Gastroesophageal sphincter (tissue), 4 donors: ENCODE measurements around the gene PPM1M. TPM values are rescaled to one million over a fixed set of nuclear protein-coding genes. Genes with fewer than 3 reads are reported as not detected.

Experiments
- ATAC-seq: fragments of 150-250 bp; one replicate; pipeline ENCODE4 v1.9.1; 2016; ENCODE audit warnings: mild to moderate bottlenecking, moderate library complexity
- H3K27ac ChIP-seq, 4 donors: fragments of 200-600 bp; sonication (generic) in 3 of 4; 1 replicate in 3 of 4; 2 replicates in 1 of 4; pipeline ENCODE4 v1.5.1; 2016 to 2019
- H3K27me3 ChIP-seq: fragments of 200-600 bp; sonication (generic); one replicate; pipeline ENCODE4 v1.5.1; 2019
- H3K36me3 ChIP-seq, 2 donors: fragments of 200-600 bp; sonication (generic); one replicate each; pipeline ENCODE4 v1.5.1; 2019; ENCODE audit warnings: control low read depth in 1 of 2
- H3K4me1 ChIP-seq, 3 donors: fragments of 200-600 bp; sonication (generic); 1 replicate in 2 of 3; 2 replicates in 1 of 3; pipeline ENCODE4 v1.5.1; 2016 to 2019; ENCODE audit warnings: control low read depth in 2 of 3
- H3K4me3 ChIP-seq, 2 donors: fragments of 200-600 bp; sonication (generic); one replicate each; pipeline ENCODE4 v1.5.1; 2019; ENCODE audit warnings: mild to moderate bottlenecking in 1 of 2, moderate library complexity in 1 of 2
- H3K9me3 ChIP-seq, 3 donors: fragments of 200-600 bp; sonication (generic); one replicate each; pipeline ENCODE4 v1.5.1; 2017 to 2019; ENCODE audit warnings: control low read depth in 2 of 3
- EP300 ChIP-seq: sonication (generic); formaldehyde crosslinking; IDR thresholded peaks from one replicate; pipeline ENCODE4 v1.6.1; 2017; ENCODE audit warnings: antibody characterized with exemption, mild to moderate bottlenecking
- POLR2A ChIP-seq, 2 donors: fragments of 450-650 bp; IDR thresholded peaks; one replicate each; pipeline ENCODE4 v1.6.1; 2017; ENCODE audit warnings: antibody characterized with exemption in 2 of 2, mild to moderate bottlenecking in 2 of 2, moderate library complexity in 1 of 2
- POLR2AphosphoS5 ChIP-seq: sonication (generic); formaldehyde crosslinking; IDR thresholded peaks from one replicate; pipeline ENCODE4 v1.6.1; 2017; ENCODE audit warnings: antibody characterized with exemption
- WGBS, 2 donors: methylation state at CpG; one replicate each; pipeline ENCODE4 v1.1.5; 2018; ENCODE audit warnings: low coverage in 1 of 2; 5-methylcytosine and 5-hydroxymethylcytosine counted together
- total RNA-seq, 4 donors: library from RNA; depleted of rRNA; stranded (reverse); fragments of >200 nt; gene quantifications; one replicate each; pipeline ENCODE4 v1.1.0, GENCODE V29; 2016
- TF ChIP-seq, protein P1 (sequence below), 4 experiments: fragments of 200-600 bp in 2 of 4; fragments of 450-650 bp in 2 of 4; sonication (generic) in 1 of 4; IDR thresholded peaks; one replicate each; pipeline ENCODE4 v1.5.1; 2017 to 2019; ENCODE audit warnings: antibody characterized with exemption in 4 of 4, mild to moderate bottlenecking in 2 of 4, moderate library complexity in 2 of 4

Gene PPM1M
- total RNA-seq, 4 donors from 2014 or later, result 20.3 to 36.6 (median 29.9) TPM

DNA sequence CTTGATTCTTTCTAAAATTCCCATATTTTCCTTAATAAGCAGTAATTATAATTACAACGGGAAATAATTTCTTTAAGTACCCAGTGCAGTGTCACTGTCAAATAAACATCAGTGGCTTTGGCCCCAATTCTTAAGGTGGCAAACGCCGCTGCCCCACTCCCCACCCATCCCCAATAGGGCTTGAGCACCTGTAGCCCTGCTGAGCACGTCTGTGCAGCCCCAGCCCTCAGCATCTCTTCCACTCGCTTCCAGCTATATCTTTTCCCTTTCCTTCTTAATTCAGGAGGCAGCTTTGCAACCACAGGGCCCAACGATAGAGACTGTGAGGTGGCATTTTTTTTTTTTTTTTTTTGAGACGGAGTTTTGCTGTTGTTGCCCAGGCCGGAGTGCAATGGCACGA lies 9.0 kb downstream of the PPM1M start:
- Histone ChIP-seq H3K27me3 (no peaks in the 10 kb centered on the region), H3K4me3 (no peak overlapping the region), H3K9me3 (no peaks in the 10 kb centered on the region), H3K27ac (no peak overlapping the region), H3K4me1 (peaks cover 0 to 38% (median 0%) of the 10 kb centered on the region in 3 donors), H3K36me3 (peaks cover 0 to 98% of the 10 kb centered on the region in 2 donors)
- ATAC-seq, result no peak
- 68 to 71% methylated on average over 6 to 9 of the region's 9 CpGs for WGBS, 2 donors
- no peak for TF ChIP-seq EP300
- no peak for TF ChIP-seq POLR2AphosphoS5
- no peak for TF ChIP-seq POLR2A (IDR thresholded peaks at IDR 0.05)
- TF ChIP-seq, protein P1, sequence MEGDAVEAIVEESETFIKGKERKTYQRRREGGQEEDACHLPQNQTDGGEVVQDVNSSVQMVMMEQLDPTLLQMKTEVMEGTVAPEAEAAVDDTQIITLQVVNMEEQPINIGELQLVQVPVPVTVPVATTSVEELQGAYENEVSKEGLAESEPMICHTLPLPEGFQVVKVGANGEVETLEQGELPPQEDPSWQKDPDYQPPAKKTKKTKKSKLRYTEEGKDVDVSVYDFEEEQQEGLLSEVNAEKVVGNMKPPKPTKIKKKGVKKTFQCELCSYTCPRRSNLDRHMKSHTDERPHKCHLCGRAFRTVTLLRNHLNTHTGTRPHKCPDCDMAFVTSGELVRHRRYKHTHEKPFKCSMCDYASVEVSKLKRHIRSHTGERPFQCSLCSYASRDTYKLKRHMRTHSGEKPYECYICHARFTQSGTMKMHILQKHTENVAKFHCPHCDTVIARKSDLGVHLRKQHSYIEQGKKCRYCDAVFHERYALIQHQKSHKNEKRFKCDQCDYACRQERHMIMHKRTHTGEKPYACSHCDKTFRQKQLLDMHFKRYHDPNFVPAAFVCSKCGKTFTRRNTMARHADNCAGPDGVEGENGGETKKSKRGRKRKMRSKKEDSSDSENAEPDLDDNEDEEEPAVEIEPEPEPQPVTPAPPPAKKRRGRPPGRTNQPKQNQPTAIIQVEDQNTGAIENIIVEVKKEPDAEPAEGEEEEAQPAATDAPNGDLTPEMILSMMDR (IDR thresholded peaks at IDR 0.05), result no peak

DNA sequence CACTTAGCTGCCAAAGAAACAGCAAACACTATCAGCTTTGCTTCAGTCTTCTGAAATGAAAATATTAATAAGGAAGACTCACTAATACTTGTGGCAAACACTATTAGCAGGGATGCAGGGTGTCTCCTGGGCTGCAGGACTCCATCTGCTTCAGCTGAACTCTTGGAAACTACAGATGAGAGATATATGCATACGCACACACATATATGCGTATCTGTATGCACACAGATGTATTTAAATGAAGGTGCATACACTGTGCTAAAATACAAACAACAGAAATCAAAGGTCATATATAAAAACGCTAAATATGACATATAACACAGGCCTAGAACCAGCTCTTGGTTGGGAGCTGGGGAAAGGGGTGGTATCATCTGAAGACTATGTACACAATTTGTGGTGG lies 10.6 kb downstream of the PPM1M start:
- H3K9me3 ChIP-seq, result no peaks in the 10 kb centered on the region
- 85 to 86% methylated on average over 3 of the region's 3 CpGs for WGBS, 2 donors
- peaks cover 0 to 46% (median 0%) of the 10 kb centered on the region in 3 donors for H3K4me1 ChIP-seq
- H3K27ac ChIP-seq, result peak overlapping the region in 1 of 4 donors; percentile 16
- no peak for TF ChIP-seq POLR2A (IDR thresholded peaks at IDR 0.05)
- TF ChIP-seq, protein P1 (IDR thresholded peaks at IDR 0.05), result no peak
- TF ChIP-seq POLR2AphosphoS5, result no peak
- no peak for TF ChIP-seq EP300
- no peaks in the 10 kb centered on the region for H3K27me3 ChIP-seq
- peaks cover 0 to 100% of the 10 kb centered on the region in 2 donors for H3K36me3 ChIP-seq
- no peak overlapping the region for H3K4me3 ChIP-seq
- ATAC-seq, result no peak

DNA sequence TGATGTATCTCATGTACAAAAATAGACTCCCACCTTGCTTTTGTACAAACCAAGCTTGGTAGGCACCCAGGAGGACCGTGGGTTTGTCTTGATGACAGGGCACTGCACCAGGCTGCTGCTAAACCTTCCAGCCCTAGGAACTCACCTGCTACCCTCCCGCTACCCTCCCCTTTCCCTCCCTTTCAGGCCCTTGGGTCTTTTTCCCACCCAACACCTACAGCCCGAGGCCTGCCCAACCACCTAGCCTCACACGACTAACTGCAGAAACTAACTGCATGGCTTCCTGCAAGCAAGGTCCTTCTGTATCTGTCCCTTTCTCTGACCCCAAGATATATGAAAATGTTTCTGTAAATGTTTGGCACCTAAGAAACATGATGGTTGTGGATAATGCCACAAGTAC lies 11.1 kb downstream of the PPM1M start:
- Histone ChIP-seq H3K27ac (no peak overlapping the region), H3K4me1 (peaks cover 0 to 50% (median 0%) of the 10 kb centered on the region in 3 donors), H3K36me3 (peaks cover 0 to 100% of the 10 kb centered on the region in 2 donors), H3K9me3 (no peaks in the 10 kb centered on the region), H3K4me3 (no peak overlapping the region), H3K27me3 (no peaks in the 10 kb centered on the region)
- TF ChIP-seq, protein P1 (IDR thresholded peaks at IDR 0.05), result no peak
- TF ChIP-seq POLR2A (IDR thresholded peaks at IDR 0.05), result no peak
- TF ChIP-seq EP300, result no peak
- TF ChIP-seq POLR2AphosphoS5, result no peak
- WGBS, 2 donors, result 69 to 86% methylated on average over 2 to 4 of the region's 4 CpGs
- no peak for ATAC-seq

DNA sequence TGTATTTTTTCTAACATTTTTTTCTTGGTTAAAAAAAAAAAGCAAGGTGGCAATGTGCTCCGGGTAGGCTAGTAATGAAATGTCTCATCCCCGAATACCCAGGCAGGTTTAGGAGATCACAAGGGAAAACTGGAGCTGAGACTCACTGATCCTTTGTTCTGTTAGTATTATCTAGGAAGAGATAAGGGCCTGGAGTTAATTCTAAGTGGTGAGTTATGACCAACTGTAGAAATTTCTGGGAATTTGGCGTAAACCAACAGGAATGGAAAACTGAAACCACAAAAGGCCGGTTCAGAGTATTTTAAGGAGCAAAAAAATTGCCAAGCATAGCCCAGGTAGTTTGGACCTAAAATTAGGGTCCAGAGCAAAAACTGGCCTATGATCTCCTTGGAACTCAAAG lies 12.4 kb downstream of the PPM1M start:
- TF ChIP-seq POLR2A (IDR thresholded peaks at IDR 0.05) (no peak), POLR2AphosphoS5 (no peak), EP300 (no peak)
- TF ChIP-seq, protein P1 (IDR thresholded peaks at IDR 0.05), result no peak
- Histone ChIP-seq H3K27me3 (no peaks in the 10 kb centered on the region), H3K27ac (peak overlapping the region; percentile 10 to 63 (median 46)), H3K4me1 (peaks cover 0 to 63% (median 0%) of the 10 kb centered on the region in 3 donors), H3K36me3 (peaks cover 0 to 100% of the 10 kb centered on the region in 2 donors), H3K9me3 (no peaks in the 10 kb centered on the region), H3K4me3 (no peak overlapping the region)
- WGBS, 2 donors, result 83 to 94% methylated on average over 3 to 4 of the region's 4 CpGs
- no peak for ATAC-seq

DNA sequence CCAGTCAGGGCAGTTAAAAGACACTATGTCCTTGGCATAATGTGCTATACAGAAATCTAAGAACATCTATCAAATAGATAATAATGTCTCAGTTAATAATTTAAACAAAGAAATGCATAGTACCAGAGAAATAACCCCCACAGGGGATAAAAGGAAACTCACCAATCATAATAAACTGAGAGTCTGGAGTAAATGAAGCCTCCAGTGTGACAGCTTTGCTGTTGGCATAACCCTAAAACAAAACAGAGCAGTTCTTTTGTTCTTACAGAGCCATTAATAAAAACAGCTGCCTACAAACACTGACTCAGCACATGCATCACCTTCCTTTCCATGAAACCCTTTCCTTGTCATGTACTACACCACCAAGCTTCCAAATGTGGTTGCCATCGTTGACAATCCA lies 13.5 kb downstream of the PPM1M start:
- H3K27me3 ChIP-seq, result no peaks in the 10 kb centered on the region
- H3K36me3 ChIP-seq, result peaks cover 0 to 100% of the 10 kb centered on the region in 2 donors
- peaks cover 0 to 65% (median 0%) of the 10 kb centered on the region in 3 donors for H3K4me1 ChIP-seq
- WGBS, 2 donors, result 45 to 67% methylated on average over 1 of the region's 1 CpG
- peak; percentile 39 for ATAC-seq
- H3K4me3 ChIP-seq, result no peak overlapping the region
- no peaks in the 10 kb centered on the region for H3K9me3 ChIP-seq
- peak overlapping the region in 1 of 4 donors; percentile 28 for H3K27ac ChIP-seq
- TF ChIP-seq POLR2A (IDR thresholded peaks at IDR 0.05) (no peak), EP300 (no peak), POLR2AphosphoS5 (no peak)
- TF ChIP-seq, protein P1 (IDR thresholded peaks at IDR 0.05), result no peak
